Activated CD8-positive, alpha-beta memory T cell treated with anti-CD3 and anti-CD28 coated beads for 48 hours (primary cell): Measurements from ENCODE around the gene KCNT1.

Source experiments
- DNase-seq, 3 experiments: peaks; one replicate each; pipeline ENCODE4 v3.0.0-alpha.2; 2020; ENCODE audit warnings: low read depth in 2 of 3, low spot score in 2 of 3

The KCNT1 gene

GRCh38 chr9:135815830-135816650 is 114.1 kb downstream of the KCNT1 start:
- DNase-seq = no peak

GRCh38 chr9:135816651-135816970 is 114.6 kb downstream of the KCNT1 start:
- DNase-seq = no peak

GRCh38 chr9:135817951-135818717 is 116.1 kb downstream of the KCNT1 start:
- no peak for DNase-seq

GRCh38 chr9:135818718-135819475 is 116.9 kb downstream of the KCNT1 start:
- no peak for DNase-seq

GRCh38 chr9:135819905-135820304 is 117.9 kb downstream of the KCNT1 start:
- DNase-seq = no peak

GRCh38 chr9:135820661-135821060 is 118.7 kb downstream of the KCNT1 start:
- DNase-seq = no peak

GRCh38 chr9:135821116-135821515 is 119.1 kb downstream of the KCNT1 start:
- DNase-seq = no peak

GRCh38 chr9:135821733-135822373 is 119.9 kb downstream of the KCNT1 start:
- no peak for DNase-seq

- DNase-seq = no peak
Observed at GRCh38 chr9:135822374-135822755, 120.4 kb downstream of the KCNT1 start.

GRCh38 chr9:135823036-135823435 is 121.1 kb downstream of the KCNT1 start:
- no peak for DNase-seq

GRCh38 chr9:135825435-135826187 is 123.6 kb downstream of the KCNT1 start:
- DNase-seq = no peak

- DNase-seq = no peak
Observed at GRCh38 chr9:135826188-135826545, 124.2 kb downstream of the KCNT1 start.

GRCh38 chr9:135827301-135827700 is 125.3 kb downstream of the KCNT1 start:
- no peak for DNase-seq

GRCh38 chr9:135827866-135828580 is 126.0 kb downstream of the KCNT1 start:
- DNase-seq = no peak

- no peak for DNase-seq
Observed at GRCh38 chr9:135828656-135829055, 126.7 kb downstream of the KCNT1 start.

GRCh38 chr9:135830496-135830895 is 128.5 kb downstream of the KCNT1 start:
- no peak for DNase-seq

GRCh38 chr9:135833864-135834263 is 131.9 kb downstream of the KCNT1 start:
- DNase-seq = no peak

- DNase-seq = no peak
Observed at GRCh38 chr9:135835131-135835530, 133.1 kb downstream of the KCNT1 start.

- no peak for DNase-seq
Observed at GRCh38 chr9:135839516-135839915, 137.5 kb downstream of the KCNT1 start.

GRCh38 chr9:135840107-135840506 is 138.1 kb downstream of the KCNT1 start:
- DNase-seq = no peak
